K562 (cell line): Measurements from ENCODE around the gene TRIM26. TPM values are rescaled to one million over a fixed set of nuclear protein-coding genes. Genes with fewer than 3 reads are reported as not detected.

Experiments used
- SIN3A ChIP-seq, 2 experiments: fragments of 150-350 bp in 1 of 2; IDR thresholded peaks; 2 replicates each; pipeline ENCODE4 v1.6.1; 2011 to 2016; ENCODE audit warnings: borderline replicate concordance in 2 of 2, low read depth in 2 of 2, low read length in 2 of 2, mild to moderate bottlenecking in 2 of 2, moderate library complexity in 2 of 2; ENCODE audit not compliant: control insufficient read depth in 1 of 2
- YBX1 ChIP-seq: fragments of 450-650 bp; IDR thresholded peaks from 2 replicates; pipeline ENCODE4 v1.7.1; 2016; ENCODE audit warnings: mild to moderate bottlenecking
- ZNF12 ChIP-seq: sonication (generic); formaldehyde crosslinking; IDR thresholded peaks from 2 replicates; pipeline ENCODE4 v1.4.0; 2020; ENCODE audit warnings: mild to moderate bottlenecking, missing genetic modification reagents
- polyA plus RNA-seq, 8 experiments: library from polyadenylated mRNA; depleted of rRNA in 4 of 8; stranded (reverse) in 5 of 8; unstranded in 3 of 8; fragments of >200 nt; fragmentation: Nextera tagmentation in 2 of 8; fragmentation: Illumina TruSeq in 1 of 8; extraction: Ambion mirVana in 2 of 8; extraction: Trizol in 1 of 8; gene quantifications; 2 replicates each; pipeline versions ENCODE4 v1.2.1 to v1.2.3, GENCODE V29; 2011 to 2014; ENCODE audit warnings: inconsistent platforms in 1 of 8, missing spikeins in 1 of 8
- total RNA-seq, 7 experiments: library from RNA; depleted of rRNA in 6 of 7; stranded (reverse); fragments of >200 nt in 6 of 7; fragmentation: Illumina TruSeq in 2 of 7; extraction: Trizol in 2 of 7; gene quantifications; 2 replicates each; pipeline versions ENCODE4 v1.2.1 to v1.2.3, GENCODE V29; 2011 to 2021; ENCODE audit warnings: low replicate concordance in 1 of 7
- TF ChIP-seq, protein P1 (sequence below): fragments of 200-600 bp; sonication (generic); IDR thresholded peaks from one replicate; pipeline ENCODE4 v1.6.1; 2012; ENCODE audit warnings: mild to moderate bottlenecking, low read depth, low read length, inconsistent platforms
- TF ChIP-seq, protein P2 (sequence below): fragments of 250-450 bp; sonication (Bioruptor Pico); IDR thresholded peaks from 2 replicates; pipeline ENCODE4 v1.8.0; 2022; ENCODE audit warnings: inconsistent platforms, mild to moderate bottlenecking, moderate library complexity, borderline replicate concordance
- TF ChIP-seq, protein P3 (sequence below): fragments of 250-450 bp; sonication (Bioruptor Pico); IDR thresholded peaks from 2 replicates; pipeline ENCODE4 v1.8.0; 2022; ENCODE audit warnings: moderate library complexity, mild to moderate bottlenecking, inconsistent platforms
- TF ChIP-seq, protein P4 (sequence below): fragments of 250-450 bp; sonication (Bioruptor Pico); IDR thresholded peaks from 2 replicates; pipeline ENCODE4 v1.8.0; 2021; ENCODE audit warnings: moderate library complexity, mild to moderate bottlenecking, inconsistent platforms

TRIM26 gene
- total and polyA plus RNA-seq, 9 of the 15 experiments (the other 6 are each of a cell fraction or from before 2014, with no cell fraction given): 0.80 to 5.0 (median 2.8) TPM

DNA sequence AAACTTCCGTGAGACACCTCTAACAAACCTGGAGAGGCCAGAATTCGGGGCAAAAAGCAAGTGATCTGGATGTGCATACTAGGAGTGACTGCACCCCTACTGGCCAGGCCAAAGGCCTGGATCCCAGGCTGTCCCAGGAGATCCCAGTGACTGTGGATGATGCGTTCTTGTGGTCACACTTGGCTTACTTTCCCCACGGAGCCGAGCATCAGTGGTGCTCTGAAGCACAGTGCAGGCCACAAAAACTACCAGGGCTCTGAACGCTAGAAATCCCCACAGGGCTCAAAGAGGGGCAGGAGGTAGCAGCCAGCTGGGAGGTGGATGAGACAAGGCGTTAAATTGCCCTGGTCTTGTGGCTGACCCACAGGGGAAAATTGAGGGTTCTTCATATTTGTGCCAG is 7.1 kb downstream of the TRIM26 start (continued):
- TF ChIP-seq, protein P1, sequence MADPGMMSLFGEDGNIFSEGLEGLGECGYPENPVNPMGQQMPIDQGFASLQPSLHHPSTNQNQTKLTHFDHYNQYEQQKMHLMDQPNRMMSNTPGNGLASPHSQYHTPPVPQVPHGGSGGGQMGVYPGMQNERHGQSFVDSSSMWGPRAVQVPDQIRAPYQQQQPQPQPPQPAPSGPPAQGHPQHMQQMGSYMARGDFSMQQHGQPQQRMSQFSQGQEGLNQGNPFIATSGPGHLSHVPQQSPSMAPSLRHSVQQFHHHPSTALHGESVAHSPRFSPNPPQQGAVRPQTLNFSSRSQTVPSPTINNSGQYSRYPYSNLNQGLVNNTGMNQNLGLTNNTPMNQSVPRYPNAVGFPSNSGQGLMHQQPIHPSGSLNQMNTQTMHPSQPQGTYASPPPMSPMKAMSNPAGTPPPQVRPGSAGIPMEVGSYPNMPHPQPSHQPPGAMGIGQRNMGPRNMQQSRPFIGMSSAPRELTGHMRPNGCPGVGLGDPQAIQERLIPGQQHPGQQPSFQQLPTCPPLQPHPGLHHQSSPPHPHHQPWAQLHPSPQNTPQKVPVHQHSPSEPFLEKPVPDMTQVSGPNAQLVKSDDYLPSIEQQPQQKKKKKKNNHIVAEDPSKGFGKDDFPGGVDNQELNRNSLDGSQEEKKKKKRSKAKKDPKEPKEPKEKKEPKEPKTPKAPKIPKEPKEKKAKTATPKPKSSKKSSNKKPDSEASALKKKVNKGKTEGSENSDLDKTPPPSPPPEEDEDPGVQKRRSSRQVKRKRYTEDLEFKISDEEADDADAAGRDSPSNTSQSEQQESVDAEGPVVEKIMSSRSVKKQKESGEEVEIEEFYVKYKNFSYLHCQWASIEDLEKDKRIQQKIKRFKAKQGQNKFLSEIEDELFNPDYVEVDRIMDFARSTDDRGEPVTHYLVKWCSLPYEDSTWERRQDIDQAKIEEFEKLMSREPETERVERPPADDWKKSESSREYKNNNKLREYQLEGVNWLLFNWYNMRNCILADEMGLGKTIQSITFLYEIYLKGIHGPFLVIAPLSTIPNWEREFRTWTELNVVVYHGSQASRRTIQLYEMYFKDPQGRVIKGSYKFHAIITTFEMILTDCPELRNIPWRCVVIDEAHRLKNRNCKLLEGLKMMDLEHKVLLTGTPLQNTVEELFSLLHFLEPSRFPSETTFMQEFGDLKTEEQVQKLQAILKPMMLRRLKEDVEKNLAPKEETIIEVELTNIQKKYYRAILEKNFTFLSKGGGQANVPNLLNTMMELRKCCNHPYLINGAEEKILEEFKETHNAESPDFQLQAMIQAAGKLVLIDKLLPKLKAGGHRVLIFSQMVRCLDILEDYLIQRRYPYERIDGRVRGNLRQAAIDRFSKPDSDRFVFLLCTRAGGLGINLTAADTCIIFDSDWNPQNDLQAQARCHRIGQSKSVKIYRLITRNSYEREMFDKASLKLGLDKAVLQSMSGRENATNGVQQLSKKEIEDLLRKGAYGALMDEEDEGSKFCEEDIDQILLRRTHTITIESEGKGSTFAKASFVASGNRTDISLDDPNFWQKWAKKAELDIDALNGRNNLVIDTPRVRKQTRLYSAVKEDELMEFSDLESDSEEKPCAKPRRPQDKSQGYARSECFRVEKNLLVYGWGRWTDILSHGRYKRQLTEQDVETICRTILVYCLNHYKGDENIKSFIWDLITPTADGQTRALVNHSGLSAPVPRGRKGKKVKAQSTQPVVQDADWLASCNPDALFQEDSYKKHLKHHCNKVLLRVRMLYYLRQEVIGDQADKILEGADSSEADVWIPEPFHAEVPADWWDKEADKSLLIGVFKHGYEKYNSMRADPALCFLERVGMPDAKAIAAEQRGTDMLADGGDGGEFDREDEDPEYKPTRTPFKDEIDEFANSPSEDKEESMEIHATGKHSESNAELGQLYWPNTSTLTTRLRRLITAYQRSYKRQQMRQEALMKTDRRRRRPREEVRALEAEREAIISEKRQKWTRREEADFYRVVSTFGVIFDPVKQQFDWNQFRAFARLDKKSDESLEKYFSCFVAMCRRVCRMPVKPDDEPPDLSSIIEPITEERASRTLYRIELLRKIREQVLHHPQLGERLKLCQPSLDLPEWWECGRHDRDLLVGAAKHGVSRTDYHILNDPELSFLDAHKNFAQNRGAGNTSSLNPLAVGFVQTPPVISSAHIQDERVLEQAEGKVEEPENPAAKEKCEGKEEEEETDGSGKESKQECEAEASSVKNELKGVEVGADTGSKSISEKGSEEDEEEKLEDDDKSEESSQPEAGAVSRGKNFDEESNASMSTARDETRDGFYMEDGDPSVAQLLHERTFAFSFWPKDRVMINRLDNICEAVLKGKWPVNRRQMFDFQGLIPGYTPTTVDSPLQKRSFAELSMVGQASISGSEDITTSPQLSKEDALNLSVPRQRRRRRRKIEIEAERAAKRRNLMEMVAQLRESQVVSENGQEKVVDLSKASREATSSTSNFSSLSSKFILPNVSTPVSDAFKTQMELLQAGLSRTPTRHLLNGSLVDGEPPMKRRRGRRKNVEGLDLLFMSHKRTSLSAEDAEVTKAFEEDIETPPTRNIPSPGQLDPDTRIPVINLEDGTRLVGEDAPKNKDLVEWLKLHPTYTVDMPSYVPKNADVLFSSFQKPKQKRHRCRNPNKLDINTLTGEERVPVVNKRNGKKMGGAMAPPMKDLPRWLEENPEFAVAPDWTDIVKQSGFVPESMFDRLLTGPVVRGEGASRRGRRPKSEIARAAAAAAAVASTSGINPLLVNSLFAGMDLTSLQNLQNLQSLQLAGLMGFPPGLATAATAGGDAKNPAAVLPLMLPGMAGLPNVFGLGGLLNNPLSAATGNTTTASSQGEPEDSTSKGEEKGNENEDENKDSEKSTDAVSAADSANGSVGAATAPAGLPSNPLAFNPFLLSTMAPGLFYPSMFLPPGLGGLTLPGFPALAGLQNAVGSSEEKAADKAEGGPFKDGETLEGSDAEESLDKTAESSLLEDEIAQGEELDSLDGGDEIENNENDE: no peak
- no peak for TF ChIP-seq ZNF12 (CRISPR knock-in tag)
- TF ChIP-seq, protein P2, sequence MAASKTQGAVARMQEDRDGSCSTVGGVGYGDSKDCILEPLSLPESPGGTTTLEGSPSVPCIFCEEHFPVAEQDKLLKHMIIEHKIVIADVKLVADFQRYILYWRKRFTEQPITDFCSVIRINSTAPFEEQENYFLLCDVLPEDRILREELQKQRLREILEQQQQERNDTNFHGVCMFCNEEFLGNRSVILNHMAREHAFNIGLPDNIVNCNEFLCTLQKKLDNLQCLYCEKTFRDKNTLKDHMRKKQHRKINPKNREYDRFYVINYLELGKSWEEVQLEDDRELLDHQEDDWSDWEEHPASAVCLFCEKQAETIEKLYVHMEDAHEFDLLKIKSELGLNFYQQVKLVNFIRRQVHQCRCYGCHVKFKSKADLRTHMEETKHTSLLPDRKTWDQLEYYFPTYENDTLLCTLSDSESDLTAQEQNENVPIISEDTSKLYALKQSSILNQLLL (CRISPR knock-in tag): no peak
- TF ChIP-seq, protein P3, sequence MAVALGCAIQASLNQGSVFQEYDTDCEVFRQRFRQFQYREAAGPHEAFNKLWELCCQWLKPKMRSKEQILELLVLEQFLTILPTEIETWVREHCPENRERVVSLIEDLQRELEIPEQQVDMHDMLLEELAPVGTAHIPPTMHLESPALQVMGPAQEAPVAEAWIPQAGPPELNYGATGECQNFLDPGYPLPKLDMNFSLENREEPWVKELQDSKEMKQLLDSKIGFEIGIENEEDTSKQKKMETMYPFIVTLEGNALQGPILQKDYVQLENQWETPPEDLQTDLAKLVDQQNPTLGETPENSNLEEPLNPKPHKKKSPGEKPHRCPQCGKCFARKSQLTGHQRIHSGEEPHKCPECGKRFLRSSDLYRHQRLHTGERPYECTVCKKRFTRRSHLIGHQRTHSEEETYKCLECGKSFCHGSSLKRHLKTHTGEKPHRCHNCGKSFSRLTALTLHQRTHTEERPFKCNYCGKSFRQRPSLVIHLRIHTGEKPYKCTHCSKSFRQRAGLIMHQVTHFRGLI: no peak
- TF ChIP-seq, protein P4, sequence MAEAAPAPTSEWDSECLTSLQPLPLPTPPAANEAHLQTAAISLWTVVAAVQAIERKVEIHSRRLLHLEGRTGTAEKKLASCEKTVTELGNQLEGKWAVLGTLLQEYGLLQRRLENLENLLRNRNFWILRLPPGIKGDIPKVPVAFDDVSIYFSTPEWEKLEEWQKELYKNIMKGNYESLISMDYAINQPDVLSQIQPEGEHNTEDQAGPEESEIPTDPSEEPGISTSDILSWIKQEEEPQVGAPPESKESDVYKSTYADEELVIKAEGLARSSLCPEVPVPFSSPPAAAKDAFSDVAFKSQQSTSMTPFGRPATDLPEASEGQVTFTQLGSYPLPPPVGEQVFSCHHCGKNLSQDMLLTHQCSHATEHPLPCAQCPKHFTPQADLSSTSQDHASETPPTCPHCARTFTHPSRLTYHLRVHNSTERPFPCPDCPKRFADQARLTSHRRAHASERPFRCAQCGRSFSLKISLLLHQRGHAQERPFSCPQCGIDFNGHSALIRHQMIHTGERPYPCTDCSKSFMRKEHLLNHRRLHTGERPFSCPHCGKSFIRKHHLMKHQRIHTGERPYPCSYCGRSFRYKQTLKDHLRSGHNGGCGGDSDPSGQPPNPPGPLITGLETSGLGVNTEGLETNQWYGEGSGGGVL (CRISPR knock-in tag): no peak
- no peak for TF ChIP-seq SIN3A (IDR thresholded peaks at IDR 0.05; ENCODE audit: borderline replicate concordance in 2 of 2, control insufficient read depth in 1 of 2, low read depth in 2 of 2, low read length in 2 of 2)
- no peak for TF ChIP-seq YBX1
